Lung (tissue), 12 donors: ENCODE results near the gene KCNQ1OT1. TPM values are rescaled to one million over a fixed set of nuclear protein-coding genes. Genes with fewer than 3 reads are reported as not detected.

Experiments used
- ATAC-seq: fragments of 200-7000 bp; cut with Tn5 transposase; one replicate; pipeline ENCODE4 v1.9.1; 2020; ENCODE audit warnings: moderate number of reproducible peaks; ENCODE audit not compliant: insufficient read depth, low FRiP score
- DNase-seq, 3 donors: peaks; one replicate each; pipeline ENCODE4 v3.0.0-alpha.2; 2013 to 2017
- H3K27ac ChIP-seq, 2 donors: one replicate each; pipeline ENCODE4 v1.5.1; 2013; ENCODE audit warnings: mild to moderate bottlenecking in 2 of 2, moderate library complexity in 2 of 2, control low read depth in 1 of 2, inconsistent platforms in 1 of 2, low read depth in 1 of 2, low read length in 1 of 2
- H3K27me3 ChIP-seq, 3 donors: one replicate each; pipeline ENCODE4 v1.5.1; 2013; ENCODE audit warnings: low read length in 2 of 3; ENCODE audit not compliant: control insufficient read depth in 3 of 3, insufficient read depth in 3 of 3
- H3K36me3 ChIP-seq, 4 donors: one replicate each; pipeline ENCODE4 v1.5.1; 2013; ENCODE audit warnings: low read length in 4 of 4, mild to moderate bottlenecking in 1 of 4, moderate library complexity in 1 of 4; ENCODE audit not compliant: control insufficient read depth in 4 of 4, insufficient read depth in 4 of 4
- H3K4me1 ChIP-seq, 5 donors: one replicate each; pipeline ENCODE4 v1.5.1; 2013; ENCODE audit warnings: low read length in 5 of 5, mild to moderate bottlenecking in 2 of 5, moderate library complexity in 1 of 5; ENCODE audit not compliant: control insufficient read depth in 5 of 5, insufficient read depth in 5 of 5
- H3K4me3 ChIP-seq: one replicate; pipeline ENCODE4 v1.5.1; 2013; ENCODE audit warnings: mild to moderate bottlenecking, control low read depth, moderate library complexity
- H3K9ac ChIP-seq, 2 donors: one replicate each; pipeline ENCODE4 v1.5.1; 2013; ENCODE audit warnings: low read length in 2 of 2, control low read depth in 1 of 2; ENCODE audit not compliant: insufficient read depth in 1 of 2
- H3K9me3 ChIP-seq, 4 donors: one replicate each; pipeline ENCODE4 v1.5.1; 2013; ENCODE audit warnings: low read length in 3 of 4, mild to moderate bottlenecking in 1 of 4, moderate library complexity in 1 of 4; ENCODE audit not compliant: control insufficient read depth in 4 of 4, insufficient read depth in 3 of 4
- CTCF ChIP-seq: IDR thresholded peaks from 2 replicates; pipeline ENCODE4 v1.5.1; 2012; ENCODE audit warnings: mild to moderate bottlenecking; ENCODE audit errors: control extremely low read depth, extremely low read depth
- WGBS, 2 donors: extraction: QIAGEN DNeasy Blood & Tissue Kit; methylation state at CpG; one replicate each; pipeline ENCODE4 v1.1.7; 2013; 5-methylcytosine and 5-hydroxymethylcytosine counted together
- polyA plus RNA-seq, 2 donors: library from polyadenylated mRNA; stranded (reverse); fragments of 200-250 nt; gene quantifications; one replicate each; pipeline ENCODE4 v1.2.1, GENCODE V29; 2013
- total RNA-seq, 2 donors: library from RNA; depleted of rRNA in 1 of 2; stranded (reverse); fragments of >200 nt in 1 of 2; gene quantifications; one replicate each; pipeline ENCODE4 v1.2.1, GENCODE V29; 2014 to 2021
- donor health status: control.
- donor health status: control.
- donor health status: Bipolar disorder and iron deficiency.
- donor health status: healthy.
- donor health status: DM: yes; HTN: yes; CAD: no.

KCNQ1OT1 gene
- total and polyA plus RNA-seq, 4 donors: 0.02 to 14.5 (median 1.7) TPM

GRCh38 chr11:2590131-2590964 is 109.4 kb downstream of the KCNQ1OT1 start:
- H3K4me3 ChIP-seq: no peak overlapping the region
- H3K9ac ChIP-seq: no peak overlapping the region
- TF ChIP-seq CTCF: no peak
- no peaks in the 10 kb centered on the region for H3K4me1 ChIP-seq
- no peak overlapping the region for H3K27ac ChIP-seq
- H3K27me3 ChIP-seq: no peaks in the 10 kb centered on the region
- ATAC-seq (no peak), DNase-seq (no peak)
- peaks cover 0 to 14% (median 0%) of the 10 kb centered on the region in 4 donors for H3K36me3 ChIP-seq
- H3K9me3 ChIP-seq: peaks cover 0 to 4% (median 0%) of the 10 kb centered on the region in 4 donors
- 93 to 96% methylated on average over 13 of the region's 13 CpGs for WGBS, 2 donors

DNA sequence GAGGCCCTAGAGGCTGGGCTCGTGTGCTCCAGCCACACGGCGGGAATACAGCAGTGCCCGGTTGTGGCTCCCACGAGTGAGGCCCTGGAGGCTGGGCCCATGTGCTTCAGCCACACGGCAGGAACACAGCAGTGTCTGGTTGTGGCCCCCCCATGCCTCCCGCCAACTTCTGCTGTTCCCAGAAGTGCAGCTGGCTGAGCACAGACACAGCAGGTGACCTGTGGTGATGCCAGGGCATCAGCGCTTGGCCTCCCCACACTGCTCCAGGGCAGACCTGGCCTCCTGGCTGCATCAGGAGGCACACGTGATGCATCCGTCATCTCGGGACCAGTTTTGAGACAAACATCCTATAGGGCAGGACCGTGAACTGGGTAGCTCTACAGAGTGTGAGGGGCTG is 110.3 kb downstream of the KCNQ1OT1 start:
- Histone ChIP-seq H3K9me3 (peaks cover 0 to 4% (median 0%) of the 10 kb centered on the region in 4 donors), H3K9ac (no peak overlapping the region), H3K27ac (no peak overlapping the region), H3K4me3 (no peak overlapping the region), H3K27me3 (no peaks in the 10 kb centered on the region), H3K4me1 (no peaks in the 10 kb centered on the region), H3K36me3 (peaks cover 0 to 16% (median 0%) of the 10 kb centered on the region in 4 donors)
- no peak for TF ChIP-seq CTCF
- no peak for ATAC-seq
- WGBS, 2 donors: 92 to 94% methylated on average over 12 of the region's 12 CpGs
- DNase-seq: no peak

GRCh38 chr11:2588809-2589537 is 110.8 kb downstream of the KCNQ1OT1 start:
- Histone ChIP-seq H3K9ac (no peak overlapping the region), H3K4me3 (no peak overlapping the region), H3K27me3 (no peaks in the 10 kb centered on the region), H3K4me1 (no peaks in the 10 kb centered on the region), H3K27ac (no peak overlapping the region), H3K36me3 (peaks cover 0 to 16% (median 0%) of the 10 kb centered on the region in 4 donors), H3K9me3 (peaks cover 0 to 4% (median 0%) of the 10 kb centered on the region in 4 donors)
- no peak for TF ChIP-seq CTCF
- 86 to 88% methylated on average over 29 of the region's 29 CpGs for WGBS, 2 donors
- DNase-seq (no peak), ATAC-seq (no peak)
